Glutamatergic neuron (in vitro differentiated cells): ENCODE measurements around the gene TSC22D1. TPM values are rescaled to one million over a fixed set of nuclear protein-coding genes. Genes with fewer than 3 reads are reported as not detected.
A peak's percentile ranks its signal among the peaks of the same experiment; 100 is the strongest.

Source experiments
- DNase-seq: peaks from one replicate; pipeline ENCODE4 v3.0.0; 2022
- H3K27ac Mint-ChIP-seq: one replicate; pipeline ENCODE4 v1.8.0; 2020; ENCODE audit warnings: mild to moderate bottlenecking, mixed read lengths, inconsistent platforms; ENCODE audit not compliant: unreplicated experiment
- H3K27me3 Mint-ChIP-seq: one replicate; pipeline ENCODE4 v1.8.0; 2020; ENCODE audit warnings: mild to moderate bottlenecking, moderate library complexity, mixed read lengths, inconsistent platforms; ENCODE audit not compliant: unreplicated experiment
- H3K36me3 Mint-ChIP-seq: one replicate; pipeline ENCODE4 v1.8.0; 2020; ENCODE audit warnings: mild to moderate bottlenecking, mixed read lengths, inconsistent platforms; ENCODE audit not compliant: unreplicated experiment
- H3K4me1 Mint-ChIP-seq: one replicate; pipeline ENCODE4 v1.8.0; 2020; ENCODE audit warnings: mild to moderate bottlenecking, low read depth, mixed read lengths, inconsistent platforms; ENCODE audit not compliant: unreplicated experiment
- H3K4me3 Mint-ChIP-seq: one replicate; pipeline ENCODE4 v1.8.0; 2020; ENCODE audit warnings: mild to moderate bottlenecking, mixed read lengths, inconsistent platforms; ENCODE audit not compliant: unreplicated experiment
- H3K9me3 Mint-ChIP-seq: one replicate; pipeline ENCODE4 v1.8.0; 2020; ENCODE audit warnings: mild to moderate bottlenecking, moderate library complexity, mixed read lengths, inconsistent platforms; ENCODE audit not compliant: unreplicated experiment
- total RNA-seq: library from RNA; stranded (reverse); fragmentation: NEBNext Ultra II Directional; extraction: Animal tissue kit (Norgen Biotek cat#: 25700); gene quantifications from one replicate; pipeline ENCODE4 v1.2.1, GENCODE V29; 2021; ENCODE audit not compliant: unreplicated experiment
- TF ChIP-seq, protein P1 (sequence below): fragments of 200-600 bp; sonication (generic); IDR thresholded peaks from one replicate; pipeline ENCODE4 v1.5.0; 2021; ENCODE audit not compliant: partially characterized antibody, unreplicated experiment

TSC22D1 gene
- total RNA-seq, 1 donor from 2014 or later = 111 TPM

GRCh38 chr13:44404261-44405132, 171.6 kb downstream of the TSC22D1 start:
- peaks cover 39% of the 10 kb centered on the region for H3K4me1 Mint-ChIP-seq
- no peak for DNase-seq
- H3K27ac Mint-ChIP-seq = peak overlapping the region; percentile 24
- peaks cover 10% of the 10 kb centered on the region for H3K9me3 Mint-ChIP-seq
- peaks cover 8% of the 10 kb centered on the region for H3K27me3 Mint-ChIP-seq
- H3K4me3 Mint-ChIP-seq = peak overlapping the region; percentile 20
- TF ChIP-seq, protein P1, sequence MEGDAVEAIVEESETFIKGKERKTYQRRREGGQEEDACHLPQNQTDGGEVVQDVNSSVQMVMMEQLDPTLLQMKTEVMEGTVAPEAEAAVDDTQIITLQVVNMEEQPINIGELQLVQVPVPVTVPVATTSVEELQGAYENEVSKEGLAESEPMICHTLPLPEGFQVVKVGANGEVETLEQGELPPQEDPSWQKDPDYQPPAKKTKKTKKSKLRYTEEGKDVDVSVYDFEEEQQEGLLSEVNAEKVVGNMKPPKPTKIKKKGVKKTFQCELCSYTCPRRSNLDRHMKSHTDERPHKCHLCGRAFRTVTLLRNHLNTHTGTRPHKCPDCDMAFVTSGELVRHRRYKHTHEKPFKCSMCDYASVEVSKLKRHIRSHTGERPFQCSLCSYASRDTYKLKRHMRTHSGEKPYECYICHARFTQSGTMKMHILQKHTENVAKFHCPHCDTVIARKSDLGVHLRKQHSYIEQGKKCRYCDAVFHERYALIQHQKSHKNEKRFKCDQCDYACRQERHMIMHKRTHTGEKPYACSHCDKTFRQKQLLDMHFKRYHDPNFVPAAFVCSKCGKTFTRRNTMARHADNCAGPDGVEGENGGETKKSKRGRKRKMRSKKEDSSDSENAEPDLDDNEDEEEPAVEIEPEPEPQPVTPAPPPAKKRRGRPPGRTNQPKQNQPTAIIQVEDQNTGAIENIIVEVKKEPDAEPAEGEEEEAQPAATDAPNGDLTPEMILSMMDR = no peak
- no peaks in the 10 kb centered on the region for H3K36me3 Mint-ChIP-seq

GRCh38 chr13:44403461-44404056, 172.6 kb downstream of the TSC22D1 start:
- peak overlapping the region; percentile 20 for H3K4me3 Mint-ChIP-seq
- peaks cover 8% of the 10 kb centered on the region for H3K27me3 Mint-ChIP-seq
- H3K9me3 Mint-ChIP-seq = peaks cover 10% of the 10 kb centered on the region
- TF ChIP-seq, protein P1 = no peak
- no peaks in the 10 kb centered on the region for H3K36me3 Mint-ChIP-seq
- peaks cover 48% of the 10 kb centered on the region for H3K4me1 Mint-ChIP-seq
- H3K27ac Mint-ChIP-seq = no peak overlapping the region
- DNase-seq = no peak

DNA sequence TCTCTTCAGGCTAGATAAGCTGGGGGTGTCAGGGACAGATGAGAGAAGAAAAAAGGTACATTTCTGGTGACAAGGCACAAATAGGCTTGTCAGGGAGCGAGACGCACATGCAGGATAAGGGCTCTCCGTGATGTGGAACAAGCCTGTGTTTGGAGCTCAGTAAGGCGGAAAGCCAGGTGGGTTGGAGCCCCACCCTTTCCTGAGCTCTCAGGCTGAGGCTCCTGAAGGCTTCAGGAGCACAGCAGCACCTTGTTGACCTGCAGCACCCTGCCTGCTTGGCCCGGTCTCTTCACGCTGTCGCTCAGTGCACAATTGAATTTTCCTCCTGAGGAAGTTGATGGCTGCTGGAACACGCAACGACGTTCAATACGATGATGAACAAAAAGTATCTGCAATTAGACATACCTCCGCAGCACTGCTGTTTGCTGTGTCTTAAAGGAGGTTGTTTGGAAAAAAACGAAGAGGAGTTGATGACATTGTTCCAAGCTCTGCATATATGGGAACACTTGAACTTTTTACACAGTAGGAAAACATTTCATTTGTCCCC, 173.2 kb downstream of the TSC22D1 start:
- Mint-ChIP-seq H3K4me3 (no peak overlapping the region), H3K36me3 (no peaks in the 10 kb centered on the region), H3K27ac (no peak overlapping the region), H3K4me1 (peaks cover 53% of the 10 kb centered on the region), H3K9me3 (peaks cover 10% of the 10 kb centered on the region), H3K27me3 (peaks cover 8% of the 10 kb centered on the region)
- TF ChIP-seq, protein P1 = no peak
- DNase-seq = no peak

DNA sequence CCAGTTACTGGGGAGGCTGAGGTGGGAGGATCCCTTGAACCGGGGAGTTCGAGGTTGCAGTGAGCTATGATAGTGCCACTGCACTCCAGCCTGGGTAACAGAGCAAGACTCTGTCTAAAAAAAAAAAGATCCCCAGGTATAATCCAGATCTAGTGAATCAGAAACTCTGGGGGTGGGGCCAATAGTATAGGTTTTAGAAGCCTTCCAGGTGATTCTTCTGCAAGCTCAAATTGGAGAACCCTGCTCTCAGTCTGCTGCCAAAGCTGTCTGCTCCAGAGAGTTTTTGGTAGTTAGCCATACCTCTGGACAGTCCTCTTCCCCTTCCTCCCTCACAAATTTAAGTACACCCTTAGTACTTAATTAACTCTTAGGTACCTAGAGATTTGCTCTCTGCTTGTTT, 174.6 kb downstream of the TSC22D1 start:
- Mint-ChIP-seq H3K27me3 (peaks cover 7% of the 10 kb centered on the region), H3K4me1 (peaks cover 66% of the 10 kb centered on the region), H3K9me3 (peaks cover 10% of the 10 kb centered on the region), H3K36me3 (no peaks in the 10 kb centered on the region), H3K4me3 (no peak overlapping the region), H3K27ac (no peak overlapping the region)
- TF ChIP-seq, protein P1 = no peak
- DNase-seq = no peak
